Thoracic aorta (tissue), 2 donors: ENCODE results near the gene SPECC1L. TPM values are rescaled to one million over a fixed set of nuclear protein-coding genes. Genes with fewer than 3 reads are reported as not detected.

Experiments
- ATAC-seq: fragments of 150-250 bp; one replicate; pipeline ENCODE4 v1.8.0; 2017; ENCODE audit warnings: low read depth; ENCODE audit not compliant: insufficient number of reproducible peaks, low FRiP score
- DNase-seq: peaks from one replicate; pipeline ENCODE4 v3.0.0-alpha.2; 2020; ENCODE audit warnings: low spot score
- H3K27ac ChIP-seq, 2 donors: fragments of 200-600 bp; sonication (generic); 1 replicate in 1 of 2; 2 replicates in 1 of 2; pipeline ENCODE4 v1.5.1; 2016; ENCODE audit warnings: mild to moderate bottlenecking in 2 of 2, moderate library complexity in 2 of 2
- H3K27me3 ChIP-seq: fragments of 200-600 bp; sonication (generic); replicated peaks from 2 replicates; pipeline ENCODE4 v1.6.0; 2016; ENCODE audit warnings: mild to moderate bottlenecking; ENCODE audit not compliant: insufficient read depth
- H3K36me3 ChIP-seq: fragments of 200-600 bp; sonication (generic); one replicate; pipeline ENCODE4 v1.5.1; 2016
- H3K4me1 ChIP-seq, 2 donors: fragments of 200-600 bp; sonication (generic); 1 replicate in 1 of 2; 2 replicates in 1 of 2; pipeline versions ENCODE4 v1.5.1 to v1.6.0; 2016; ENCODE audit warnings: low read depth in 2 of 2, mild to moderate bottlenecking in 1 of 2; ENCODE audit not compliant: control insufficient read depth in 1 of 2
- H3K4me3 ChIP-seq: fragments of 200-600 bp; sonication (generic); 2 replicates; pipeline ENCODE4 v1.5.1; 2016; ENCODE audit warnings: mild to moderate bottlenecking
- H3K9me3 ChIP-seq: fragments of 200-600 bp; sonication (generic); 2 replicates; pipeline ENCODE4 v1.5.1; 2016
- total RNA-seq, 2 donors: library from RNA; depleted of rRNA; stranded (reverse); fragments of >200 nt; gene quantifications; one replicate each; pipeline versions ENCODE4 v1.1.0 to v1.2.3, GENCODE V29; 2016
- TF ChIP-seq, protein P1 (sequence below): fragments of 200-600 bp; sonication (generic); IDR thresholded peaks from one replicate; pipeline ENCODE4 v1.5.1; 2019; ENCODE audit warnings: antibody characterized with exemption

Gene SPECC1L
- total RNA-seq, 2 donors from 2014 or later, result 49.4 to 50.0 TPM

DNA sequence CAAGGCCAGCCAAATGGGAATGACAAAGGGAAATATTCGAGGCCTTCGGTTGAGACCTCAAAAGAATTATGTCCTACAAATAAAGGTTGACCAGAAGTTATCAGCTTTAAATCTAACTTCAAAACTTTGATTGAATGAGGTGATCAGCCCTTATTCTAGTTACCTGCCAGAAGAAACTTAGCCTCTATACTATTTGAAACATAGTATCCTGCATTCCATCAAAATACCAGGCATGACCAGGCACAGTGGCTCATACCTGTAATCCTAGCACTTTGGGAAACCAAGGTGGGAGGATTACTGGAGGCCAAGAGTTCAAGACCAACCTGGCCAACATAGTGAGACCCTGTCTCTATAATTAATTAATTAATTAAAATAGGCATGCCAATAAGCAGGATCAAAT lies 112.4 kb downstream of the SPECC1L start:
- peaks cover 7% of the 10 kb centered on the region for H3K36me3 ChIP-seq
- H3K27me3 ChIP-seq, result no peaks in the 10 kb centered on the region
- H3K4me1 ChIP-seq, result no peaks in the 10 kb centered on the region
- H3K4me3 ChIP-seq, result no peak overlapping the region
- no peak overlapping the region for H3K27ac ChIP-seq
- TF ChIP-seq, protein P1, sequence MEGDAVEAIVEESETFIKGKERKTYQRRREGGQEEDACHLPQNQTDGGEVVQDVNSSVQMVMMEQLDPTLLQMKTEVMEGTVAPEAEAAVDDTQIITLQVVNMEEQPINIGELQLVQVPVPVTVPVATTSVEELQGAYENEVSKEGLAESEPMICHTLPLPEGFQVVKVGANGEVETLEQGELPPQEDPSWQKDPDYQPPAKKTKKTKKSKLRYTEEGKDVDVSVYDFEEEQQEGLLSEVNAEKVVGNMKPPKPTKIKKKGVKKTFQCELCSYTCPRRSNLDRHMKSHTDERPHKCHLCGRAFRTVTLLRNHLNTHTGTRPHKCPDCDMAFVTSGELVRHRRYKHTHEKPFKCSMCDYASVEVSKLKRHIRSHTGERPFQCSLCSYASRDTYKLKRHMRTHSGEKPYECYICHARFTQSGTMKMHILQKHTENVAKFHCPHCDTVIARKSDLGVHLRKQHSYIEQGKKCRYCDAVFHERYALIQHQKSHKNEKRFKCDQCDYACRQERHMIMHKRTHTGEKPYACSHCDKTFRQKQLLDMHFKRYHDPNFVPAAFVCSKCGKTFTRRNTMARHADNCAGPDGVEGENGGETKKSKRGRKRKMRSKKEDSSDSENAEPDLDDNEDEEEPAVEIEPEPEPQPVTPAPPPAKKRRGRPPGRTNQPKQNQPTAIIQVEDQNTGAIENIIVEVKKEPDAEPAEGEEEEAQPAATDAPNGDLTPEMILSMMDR, result no peak
- no peak for ATAC-seq
- H3K9me3 ChIP-seq, result no peaks in the 10 kb centered on the region
- DNase-seq, result no peak

DNA sequence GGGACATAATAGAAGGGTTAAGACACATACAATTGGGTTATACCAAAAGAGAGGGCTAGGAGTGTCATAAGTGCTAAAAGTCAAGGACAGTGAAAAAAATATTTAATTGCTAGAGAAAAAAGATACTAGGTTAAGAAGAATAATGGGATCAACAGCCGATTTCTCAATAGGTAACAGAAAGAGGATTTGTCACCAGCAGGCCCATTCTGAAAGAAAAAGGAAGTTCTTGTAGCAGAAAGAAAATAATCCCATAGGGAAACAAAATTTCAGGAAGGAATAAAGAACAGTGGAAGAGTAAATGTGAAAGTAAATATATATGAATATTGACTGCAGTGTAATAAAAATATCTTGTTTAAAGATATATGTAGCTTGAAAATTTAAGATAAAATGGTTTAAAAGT lies 113.5 kb downstream of the SPECC1L start:
- peaks cover 7% of the 10 kb centered on the region for H3K36me3 ChIP-seq
- no peaks in the 10 kb centered on the region for H3K9me3 ChIP-seq
- no peak overlapping the region for H3K27ac ChIP-seq
- peaks cover under 1 to 6% of the 10 kb centered on the region in 2 donors for H3K4me1 ChIP-seq
- TF ChIP-seq, protein P1, result no peak
- DNase-seq (no peak), ATAC-seq (no peak)
- H3K27me3 ChIP-seq, result no peaks in the 10 kb centered on the region
- no peak overlapping the region for H3K4me3 ChIP-seq

DNA sequence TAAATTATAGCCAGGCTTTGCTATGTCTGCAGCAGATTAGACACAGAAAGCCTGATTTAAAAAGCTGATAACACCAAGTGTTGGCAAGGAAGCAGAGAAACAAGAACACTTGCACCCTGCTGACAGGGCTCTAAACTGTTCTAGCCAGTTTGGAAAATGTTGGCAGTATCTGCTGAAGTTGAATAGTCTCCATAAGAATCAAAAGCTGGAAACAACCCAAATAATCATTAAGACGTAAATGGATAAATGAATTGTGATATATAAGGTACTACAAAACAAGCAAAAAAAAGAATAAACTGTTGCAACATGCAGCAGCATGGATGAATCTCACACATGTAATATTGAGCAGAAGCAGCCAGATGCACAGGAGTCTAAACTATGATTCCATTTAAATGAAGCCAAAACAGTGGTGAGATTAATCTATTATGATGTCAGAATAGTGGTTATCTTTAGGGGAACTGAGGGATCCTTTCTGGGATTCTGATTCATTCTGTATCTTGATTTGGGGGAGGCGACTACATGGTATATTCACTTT lies 116.4 kb downstream of the SPECC1L start:
- Histone ChIP-seq H3K4me3 (no peak overlapping the region), H3K4me1 (peaks cover 26 to 35% of the 10 kb centered on the region in 2 donors), H3K27me3 (no peaks in the 10 kb centered on the region), H3K27ac (no peak overlapping the region), H3K36me3 (no peaks in the 10 kb centered on the region), H3K9me3 (no peaks in the 10 kb centered on the region)
- ATAC-seq, result no peak
- TF ChIP-seq, protein P1, result no peak
- no peak for DNase-seq

DNA sequence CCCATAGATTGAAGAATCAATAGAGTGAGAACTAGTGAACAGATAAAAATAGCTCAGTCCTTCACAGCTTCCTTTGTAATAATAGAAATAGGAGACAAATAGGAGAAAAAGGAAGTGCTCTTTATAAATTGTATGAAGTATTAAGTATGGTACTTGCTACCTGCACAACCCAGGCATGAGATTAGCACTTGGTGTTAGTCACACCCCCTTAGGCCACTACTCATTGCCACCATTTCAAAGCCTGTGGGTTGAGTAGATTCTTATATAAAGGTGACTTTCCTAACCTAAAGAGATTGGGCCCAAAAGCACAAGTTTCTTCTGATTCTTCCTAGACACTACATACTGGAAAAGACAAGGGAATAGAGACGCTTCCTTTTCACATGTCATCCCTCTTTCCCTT lies 119.0 kb downstream of the SPECC1L start:
- Histone ChIP-seq H3K4me3 (no peak overlapping the region), H3K36me3 (no peaks in the 10 kb centered on the region), H3K27me3 (no peaks in the 10 kb centered on the region), H3K4me1 (peaks cover 27 to 41% of the 10 kb centered on the region in 2 donors), H3K9me3 (no peaks in the 10 kb centered on the region), H3K27ac (peak overlapping the region; percentile 64 to 78)
- ATAC-seq (no peak), DNase-seq (no peak)
- TF ChIP-seq, protein P1, result no peak

DNA sequence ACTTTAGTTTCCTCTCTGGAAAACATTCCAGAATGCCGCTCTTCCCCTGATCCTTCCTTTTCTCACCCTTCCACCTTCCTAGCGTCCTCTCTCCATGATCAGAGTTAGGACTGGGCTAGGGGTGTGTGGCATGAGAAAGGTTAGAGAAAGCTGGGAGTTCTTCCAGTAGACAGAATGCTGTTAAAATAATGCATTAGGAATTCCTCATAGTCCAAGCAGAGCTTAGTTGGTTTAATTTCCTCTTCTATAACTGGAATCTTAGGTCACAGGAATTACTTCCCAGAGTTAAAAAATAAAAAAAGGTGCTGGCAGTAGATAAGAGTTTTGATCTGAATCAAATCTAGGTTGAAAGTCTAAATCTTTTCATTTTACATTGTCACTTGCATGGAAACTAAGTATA lies 119.5 kb downstream of the SPECC1L start:
- DNase-seq (no peak), ATAC-seq (no peak)
- Histone ChIP-seq H3K4me1 (peaks cover 27 to 41% of the 10 kb centered on the region in 2 donors), H3K27me3 (no peaks in the 10 kb centered on the region), H3K36me3 (no peaks in the 10 kb centered on the region), H3K9me3 (no peaks in the 10 kb centered on the region), H3K4me3 (no peak overlapping the region), H3K27ac (peak overlapping the region; percentile 64 to 78)
- TF ChIP-seq, protein P1, result no peak
